HCT116 (cell line): ENCODE results near the gene DNAAF8. TPM values are rescaled to one million over a fixed set of nuclear protein-coding genes. Genes with fewer than 3 reads are reported as not detected.

Experiments used
- ATAC-seq: fragments of 200-7000 bp; cut with Tn5 transposase; 2 replicates; pipeline ENCODE4 v1.9.1; 2020; ENCODE audit warnings: mild to moderate bottlenecking, moderate library complexity
- BruUV-seq: library from RNA; stranded (reverse); fragments of 400-500 nt; replicated peaks from 2 replicates; lab custom pipeline; 2021; lab: Mats Ljungman, UMichigan
- CTCF ChIA-PET: fragments of 300-600 bp; sonication (Branson Sonifier 250); formaldehyde crosslinking; loops from one replicate; lab custom pipeline; 2021; ENCODE audit warnings: antibody characterized with exemption; lab: Charles Lee
- POLR2A ChIA-PET: fragments of 300-600, 350-600 bp; sonication (Branson Sonifier 250); formaldehyde crosslinking; loops from one replicate; lab custom pipeline; 2021; ENCODE audit warnings: antibody characterized with exemption; lab: Charles Lee
- RAD21 ChIA-PET, 2 experiments: fragments of 300-600 bp; sonication (Branson Sonifier 250); formaldehyde crosslinking; loops; one replicate each; lab custom pipeline; 2023; ENCODE audit warnings: low total read pairs in 2 of 2; ENCODE audit not compliant: uncharacterized antibody in 2 of 2, unreplicated experiment in 2 of 2, low non-redundant PET in 1 of 2; lab: Charles Lee
- DNase-seq: peaks from one replicate; pipeline ENCODE4 v3.0.0-alpha.2; 2010; ENCODE audit warnings: low read depth, low spot score
- H2AFZ ChIP-seq: fragments of 200-600 bp; shearing (Covaris generic), sonication (generic); 2 replicates; pipeline ENCODE4 v1.6.1; 2017; ENCODE audit warnings: low read depth, mixed run types, mixed read lengths, antibody characterized with exemption, low read length; ENCODE audit not compliant: poor library complexity, severe bottlenecking
- H3K27ac ChIP-seq: 2 replicates; pipeline ENCODE4 v1.5.1; 2012; ENCODE audit warnings: low read depth, low read length
- H3K27me3 ChIP-seq: fragments of 200-600 bp; sonication (generic); 2 replicates; pipeline ENCODE4 v1.6.1; 2016; ENCODE audit warnings: mixed run types, low read length, mixed read lengths; ENCODE audit not compliant: insufficient read depth
- H3K36me3 ChIP-seq, 2 experiments: fragments of 200-500 bp in 1 of 2; fragments of 200-600 bp in 1 of 2; sonication (Bioruptor generic) in 1 of 2; sonication (generic) in 1 of 2; 2 replicates each; pipeline versions ENCODE4 v1.5.1 to v1.6.1; 2014 to 2016; ENCODE audit warnings: low read length in 2 of 2, inconsistent platforms in 1 of 2, mixed read lengths in 1 of 2, mixed run types in 1 of 2; ENCODE audit not compliant: insufficient read depth in 2 of 2, control insufficient read depth in 1 of 2
- H3K4me1 ChIP-seq, 2 experiments: fragments of 200-600 bp in 1 of 2; sonication (generic) in 1 of 2; 2 replicates each; pipeline versions ENCODE4 v1.5.1 to v1.6.1; 2012 to 2017; ENCODE audit warnings: low read length in 2 of 2, inconsistent platforms in 1 of 2, mild to moderate bottlenecking in 1 of 2, mixed read lengths in 1 of 2, mixed run types in 1 of 2, moderate library complexity in 1 of 2; ENCODE audit not compliant: insufficient read depth in 2 of 2, control insufficient read depth in 1 of 2
- H3K4me2 ChIP-seq: fragments of 200-600 bp; sonication (generic); 2 replicates; pipeline ENCODE4 v1.6.1; 2017; ENCODE audit warnings: mixed run types, low read length, mixed read lengths
- H3K4me3 ChIP-seq, 2 experiments: fragments of 200-600 bp in 1 of 2; sonication (generic) in 1 of 2; replicated peaks in 1 of 2; 2 replicates each; pipeline ENCODE4 v1.5.1; 2011 to 2016; ENCODE audit warnings: low read length in 2 of 2, control low read depth in 1 of 2, low read depth in 1 of 2, mild to moderate bottlenecking in 1 of 2, mixed read lengths in 1 of 2, mixed run types in 1 of 2
- H3K79me2 ChIP-seq: fragments of 200-600 bp; sonication (generic); 2 replicates; pipeline ENCODE4 v1.6.1; 2017; ENCODE audit warnings: mild to moderate bottlenecking, mixed run types, low read length, moderate library complexity, mixed read lengths; ENCODE audit not compliant: insufficient read depth
- H3K9ac ChIP-seq: fragments of 200-600 bp; sonication (generic); 2 replicates; pipeline ENCODE4 v1.6.1; 2016; ENCODE audit warnings: low read length, mixed read lengths
- H3K9me2 ChIP-seq: fragments of 200-600 bp; sonication (generic), shearing (Covaris generic); 2 replicates; pipeline ENCODE4 v1.6.1; 2017; ENCODE audit warnings: mixed run types, mild to moderate bottlenecking, moderate library complexity; ENCODE audit not compliant: insufficient read depth
- H3K9me3 ChIP-seq, 2 experiments: fragments of 200-500 bp in 1 of 2; fragments of 200-600 bp in 1 of 2; sonication (Bioruptor generic) in 1 of 2; sonication (generic) in 1 of 2; 2 replicates each; pipeline ENCODE4 v1.6.1; 2014 to 2017; ENCODE audit warnings: low read length in 2 of 2, mixed read lengths in 2 of 2, inconsistent platforms in 1 of 2, low read depth in 1 of 2, mild to moderate bottlenecking in 1 of 2, mixed run types in 1 of 2, moderate library complexity in 1 of 2; ENCODE audit not compliant: control insufficient read depth in 1 of 2, insufficient read depth in 1 of 2
- H4K20me1 ChIP-seq: fragments of 200-600 bp; sonication (generic), shearing (Covaris generic); 2 replicates; pipeline ENCODE4 v1.6.1; 2017; ENCODE audit warnings: mixed run types, mild to moderate bottlenecking, moderate library complexity; ENCODE audit not compliant: insufficient read depth
- CBX3 ChIP-seq: IDR thresholded peaks from 2 replicates; pipeline ENCODE4 v1.6.1; 2012; ENCODE audit warnings: low read depth
- CEBPB ChIP-seq: IDR thresholded peaks from 2 replicates; pipeline ENCODE4 v1.6.1; 2012; ENCODE audit warnings: low read depth
- EGR1 ChIP-seq: IDR thresholded peaks from 2 replicates; pipeline ENCODE4 v1.6.1; 2012; ENCODE audit warnings: low read depth
- ELF1 ChIP-seq: IDR thresholded peaks from 2 replicates; pipeline ENCODE4 v1.6.1; 2012; ENCODE audit warnings: low read depth, borderline replicate concordance
- EZH2phosphoT487 ChIP-seq: fragments of 200-600 bp; IDR thresholded peaks from 2 replicates; pipeline ENCODE4 v1.6.1; 2018; ENCODE audit warnings: antibody characterized with exemption, borderline replicate concordance
- RAD21 ChIP-seq: IDR thresholded peaks from 2 replicates; pipeline ENCODE4 v1.6.1; 2012; ENCODE audit warnings: low read depth, mild to moderate bottlenecking
- SIN3A ChIP-seq: IDR thresholded peaks from 2 replicates; pipeline ENCODE4 v1.6.1; 2012; ENCODE audit warnings: low read depth
- SP1 ChIP-seq: IDR thresholded peaks from 2 replicates; pipeline ENCODE4 v1.6.1; 2012; ENCODE audit warnings: low read depth
- SRF ChIP-seq: IDR thresholded peaks from 2 replicates; pipeline ENCODE4 v1.6.1; 2012; ENCODE audit warnings: low read depth
- ZFX ChIP-seq: fragments of 450-650 bp; IDR thresholded peaks from 2 replicates; pipeline ENCODE4 v1.6.1; 2017
- intact Hi-C: fragments of 100-400 bp; cut with micrococcal nuclease; formaldehyde crosslinking; loops from 2 replicates; pipeline ENCODE4 v1.10.0; 2022
- total RNA-seq: library from RNA; stranded (reverse); gene quantifications from one replicate; pipeline ENCODE4 v1.2.1, GENCODE V29; 2021; ENCODE audit not compliant: unreplicated experiment
- TF ChIP-seq, protein P1 (sequence below): IDR thresholded peaks from 2 replicates; pipeline ENCODE4 v1.6.1; 2012
- TF ChIP-seq, protein P2 (sequence below): IDR thresholded peaks from 2 replicates; pipeline ENCODE4 v1.6.1; 2011; ENCODE audit warnings: mild to moderate bottlenecking, low read length, moderate library complexity; ENCODE audit not compliant: insufficient replicate concordance; ENCODE audit errors: extremely low read depth
- TF ChIP-seq, protein P3 (sequence below): IDR thresholded peaks from 2 replicates; pipeline ENCODE4 v1.6.1; 2012; ENCODE audit warnings: low read depth
- TF ChIP-seq, protein P4 (sequence below), 3 experiments: fragments of 200-600 bp in 1 of 3; sonication (generic) in 1 of 3; IDR thresholded peaks in 2 of 3; conservative IDR thresholded peaks in 1 of 3; 2 replicates each; pipeline ENCODE4 v1.5.1; 2012 to 2017; ENCODE audit warnings: low read depth in 2 of 3, low read length in 2 of 3, antibody characterized with exemption in 1 of 3, borderline replicate concordance in 1 of 3, control low read depth in 1 of 3, mild to moderate bottlenecking in 1 of 3, mixed read lengths in 1 of 3, mixed run types in 1 of 3, moderate library complexity in 1 of 3; ENCODE audit not compliant: insufficient read depth in 1 of 3

Gene DNAAF8
- total RNA-seq, 1 experiment from 2014 or later: 1.0 TPM

DNA sequence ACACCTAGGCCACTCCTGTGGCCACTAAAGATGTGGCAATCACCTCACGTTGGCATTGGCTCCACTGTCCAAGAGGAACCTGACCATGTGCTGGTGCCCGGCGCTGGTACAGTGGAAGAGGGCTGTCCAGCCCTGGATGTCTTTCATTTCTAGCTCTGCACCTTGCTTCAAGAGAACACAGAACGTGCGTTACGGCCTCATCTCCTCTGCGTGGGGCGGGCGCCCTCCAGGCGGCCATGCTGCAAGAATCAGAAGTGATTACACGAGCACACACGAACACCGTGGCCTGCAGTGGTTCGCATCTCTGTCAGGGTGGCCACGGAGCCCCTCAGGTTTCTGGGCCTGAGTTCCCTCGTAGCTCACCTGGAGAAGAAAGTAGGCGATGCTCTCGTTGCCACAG, 7.7 kb upstream of the DNAAF8 start:
- no peak overlapping the region for H2AFZ ChIP-seq
- H3K4me2 ChIP-seq: no peak overlapping the region
- ChIA-PET POLR2A (no interaction called here), CTCF (no interaction called here), RAD21 (no interaction called here)
- BruUV-seq: no TSS peak
- H3K9me3 ChIP-seq: no peaks in the 10 kb centered on the region
- no peaks in the 10 kb centered on the region for H3K27me3 ChIP-seq
- DNase-seq (no peak), ATAC-seq (no peak)
- H4K20me1 ChIP-seq: no peaks in the 10 kb centered on the region
- TF ChIP-seq, protein P1, sequence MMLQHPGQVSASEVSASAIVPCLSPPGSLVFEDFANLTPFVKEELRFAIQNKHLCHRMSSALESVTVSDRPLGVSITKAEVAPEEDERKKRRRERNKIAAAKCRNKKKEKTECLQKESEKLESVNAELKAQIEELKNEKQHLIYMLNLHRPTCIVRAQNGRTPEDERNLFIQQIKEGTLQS: no peak
- no peak for TF ChIP-seq ZFX
- TF ChIP-seq, protein P2, sequence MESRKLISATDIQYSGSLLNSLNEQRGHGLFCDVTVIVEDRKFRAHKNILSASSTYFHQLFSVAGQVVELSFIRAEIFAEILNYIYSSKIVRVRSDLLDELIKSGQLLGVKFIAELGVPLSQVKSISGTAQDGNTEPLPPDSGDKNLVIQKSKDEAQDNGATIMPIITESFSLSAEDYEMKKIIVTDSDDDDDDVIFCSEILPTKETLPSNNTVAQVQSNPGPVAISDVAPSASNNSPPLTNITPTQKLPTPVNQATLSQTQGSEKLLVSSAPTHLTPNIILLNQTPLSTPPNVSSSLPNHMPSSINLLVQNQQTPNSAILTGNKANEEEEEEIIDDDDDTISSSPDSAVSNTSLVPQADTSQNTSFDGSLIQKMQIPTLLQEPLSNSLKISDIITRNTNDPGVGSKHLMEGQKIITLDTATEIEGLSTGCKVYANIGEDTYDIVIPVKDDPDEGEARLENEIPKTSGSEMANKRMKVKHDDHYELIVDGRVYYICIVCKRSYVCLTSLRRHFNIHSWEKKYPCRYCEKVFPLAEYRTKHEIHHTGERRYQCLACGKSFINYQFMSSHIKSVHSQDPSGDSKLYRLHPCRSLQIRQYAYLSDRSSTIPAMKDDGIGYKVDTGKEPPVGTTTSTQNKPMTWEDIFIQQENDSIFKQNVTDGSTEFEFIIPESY: no peak
- TF ChIP-seq CBX3: no peak
- no peak for TF ChIP-seq CEBPB
- no peak for TF ChIP-seq SP1
- TF ChIP-seq EZH2phosphoT487: no peak
- TF ChIP-seq EGR1: no peak
- TF ChIP-seq ELF1: no peak
- TF ChIP-seq SIN3A: no peak
- TF ChIP-seq, protein P3, sequence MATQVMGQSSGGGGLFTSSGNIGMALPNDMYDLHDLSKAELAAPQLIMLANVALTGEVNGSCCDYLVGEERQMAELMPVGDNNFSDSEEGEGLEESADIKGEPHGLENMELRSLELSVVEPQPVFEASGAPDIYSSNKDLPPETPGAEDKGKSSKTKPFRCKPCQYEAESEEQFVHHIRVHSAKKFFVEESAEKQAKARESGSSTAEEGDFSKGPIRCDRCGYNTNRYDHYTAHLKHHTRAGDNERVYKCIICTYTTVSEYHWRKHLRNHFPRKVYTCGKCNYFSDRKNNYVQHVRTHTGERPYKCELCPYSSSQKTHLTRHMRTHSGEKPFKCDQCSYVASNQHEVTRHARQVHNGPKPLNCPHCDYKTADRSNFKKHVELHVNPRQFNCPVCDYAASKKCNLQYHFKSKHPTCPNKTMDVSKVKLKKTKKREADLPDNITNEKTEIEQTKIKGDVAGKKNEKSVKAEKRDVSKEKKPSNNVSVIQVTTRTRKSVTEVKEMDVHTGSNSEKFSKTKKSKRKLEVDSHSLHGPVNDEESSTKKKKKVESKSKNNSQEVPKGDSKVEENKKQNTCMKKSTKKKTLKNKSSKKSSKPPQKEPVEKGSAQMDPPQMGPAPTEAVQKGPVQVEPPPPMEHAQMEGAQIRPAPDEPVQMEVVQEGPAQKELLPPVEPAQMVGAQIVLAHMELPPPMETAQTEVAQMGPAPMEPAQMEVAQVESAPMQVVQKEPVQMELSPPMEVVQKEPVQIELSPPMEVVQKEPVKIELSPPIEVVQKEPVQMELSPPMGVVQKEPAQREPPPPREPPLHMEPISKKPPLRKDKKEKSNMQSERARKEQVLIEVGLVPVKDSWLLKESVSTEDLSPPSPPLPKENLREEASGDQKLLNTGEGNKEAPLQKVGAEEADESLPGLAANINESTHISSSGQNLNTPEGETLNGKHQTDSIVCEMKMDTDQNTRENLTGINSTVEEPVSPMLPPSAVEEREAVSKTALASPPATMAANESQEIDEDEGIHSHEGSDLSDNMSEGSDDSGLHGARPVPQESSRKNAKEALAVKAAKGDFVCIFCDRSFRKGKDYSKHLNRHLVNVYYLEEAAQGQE: no peak
- TF ChIP-seq, protein P4, sequence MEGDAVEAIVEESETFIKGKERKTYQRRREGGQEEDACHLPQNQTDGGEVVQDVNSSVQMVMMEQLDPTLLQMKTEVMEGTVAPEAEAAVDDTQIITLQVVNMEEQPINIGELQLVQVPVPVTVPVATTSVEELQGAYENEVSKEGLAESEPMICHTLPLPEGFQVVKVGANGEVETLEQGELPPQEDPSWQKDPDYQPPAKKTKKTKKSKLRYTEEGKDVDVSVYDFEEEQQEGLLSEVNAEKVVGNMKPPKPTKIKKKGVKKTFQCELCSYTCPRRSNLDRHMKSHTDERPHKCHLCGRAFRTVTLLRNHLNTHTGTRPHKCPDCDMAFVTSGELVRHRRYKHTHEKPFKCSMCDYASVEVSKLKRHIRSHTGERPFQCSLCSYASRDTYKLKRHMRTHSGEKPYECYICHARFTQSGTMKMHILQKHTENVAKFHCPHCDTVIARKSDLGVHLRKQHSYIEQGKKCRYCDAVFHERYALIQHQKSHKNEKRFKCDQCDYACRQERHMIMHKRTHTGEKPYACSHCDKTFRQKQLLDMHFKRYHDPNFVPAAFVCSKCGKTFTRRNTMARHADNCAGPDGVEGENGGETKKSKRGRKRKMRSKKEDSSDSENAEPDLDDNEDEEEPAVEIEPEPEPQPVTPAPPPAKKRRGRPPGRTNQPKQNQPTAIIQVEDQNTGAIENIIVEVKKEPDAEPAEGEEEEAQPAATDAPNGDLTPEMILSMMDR (IDR thresholded peaks at IDR 0.05 in 2 of 3, conservative IDR thresholded peaks at IDR 0.05 in 1 of 3; ENCODE audit: borderline replicate concordance in 1 of 3, insufficient read depth in 1 of 3, low read depth in 2 of 3, low read length in 2 of 3): no peak
- no peak for TF ChIP-seq RAD21
- TF ChIP-seq SRF: no peak
- intact Hi-C loops: no loop called here
- no peaks in the 10 kb centered on the region for H3K4me1 ChIP-seq
- no peak overlapping the region for H3K27ac ChIP-seq
- peaks cover 6 to 23% of the 10 kb centered on the region in 2 experiments; a peak in 3 of 4 replicates for H3K36me3 ChIP-seq
- H3K4me3 ChIP-seq: no peak overlapping the region
- H3K9ac ChIP-seq: no peak overlapping the region
- peaks cover 6% of the 10 kb centered on the region; the same call in 1 of the 2 replicates for H3K79me2 ChIP-seq
- H3K9me2 ChIP-seq: no peaks in the 10 kb centered on the region
